A549 (cell line): ENCODE results near the gene PIN1.

Experiments
- CHD2 ChIP-seq: fragments of 150-350 bp; IDR thresholded peaks from 2 replicates; pipeline ENCODE4 v1.6.1; 2014; ENCODE audit warnings: low read length; ENCODE audit not compliant: partially characterized antibody
- NPAS2 ChIP-seq: fragments of 250-450 bp; sonication (Bioruptor Pico); IDR thresholded peaks from 2 replicates; pipeline ENCODE4 v1.8.0; 2022; ENCODE audit warnings: mild to moderate bottlenecking, moderate library complexity, borderline replicate concordance
- TF ChIP-seq, protein P1 (sequence below): IDR thresholded peaks from 2 replicates; pipeline ENCODE4 v1.6.1; 2012

DNA sequence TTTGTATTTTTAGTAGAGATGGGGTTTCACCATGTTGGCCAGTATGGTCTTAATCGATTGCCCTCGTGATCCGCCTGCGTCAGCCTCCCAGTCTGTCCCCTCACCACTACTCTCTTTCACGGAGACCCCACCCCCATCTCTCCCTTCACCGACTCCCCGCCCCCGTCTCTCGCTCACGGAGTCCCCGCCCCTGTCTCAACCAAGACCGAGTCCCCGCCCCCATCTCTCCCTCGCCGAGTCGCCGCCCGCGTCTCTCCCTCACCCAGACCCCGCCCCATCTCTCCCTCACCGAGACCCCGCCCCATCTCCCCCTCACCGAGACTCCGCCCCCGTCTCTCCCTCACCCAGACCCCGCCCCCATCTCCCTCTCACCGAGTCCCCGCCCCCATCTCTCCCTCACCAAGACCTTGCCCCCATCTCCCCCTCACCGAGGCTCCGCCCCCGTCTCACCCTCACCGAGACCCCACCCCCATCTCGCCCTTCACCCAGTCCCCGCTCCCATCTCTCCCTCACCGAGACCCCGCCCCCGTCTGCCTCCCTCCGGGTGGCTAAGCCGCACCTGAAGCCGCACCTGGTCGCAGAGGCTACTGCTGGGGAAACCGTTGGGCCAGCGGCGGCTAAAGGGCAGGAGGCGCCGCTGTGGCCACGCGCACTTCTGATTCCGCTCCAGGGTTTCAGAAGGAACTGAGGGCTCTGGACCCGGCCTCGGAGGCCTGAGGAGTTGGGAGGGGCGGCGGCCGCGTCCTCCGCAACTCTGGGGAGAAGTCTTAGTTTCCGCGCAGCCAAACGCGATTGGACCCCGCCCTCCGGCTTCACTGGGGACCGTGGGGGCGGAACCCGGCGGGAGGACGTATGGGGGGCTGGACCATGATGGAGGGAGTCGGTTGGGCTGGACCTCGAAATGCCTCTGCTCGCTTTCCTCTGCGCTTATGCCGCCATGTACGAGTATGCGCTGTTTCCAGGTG, 49.5 kb upstream of the PIN1 start:
- TF ChIP-seq CHD2 (no peak), NPAS2 (CRISPR knock-in tag) (no peak)
- TF ChIP-seq, protein P1, sequence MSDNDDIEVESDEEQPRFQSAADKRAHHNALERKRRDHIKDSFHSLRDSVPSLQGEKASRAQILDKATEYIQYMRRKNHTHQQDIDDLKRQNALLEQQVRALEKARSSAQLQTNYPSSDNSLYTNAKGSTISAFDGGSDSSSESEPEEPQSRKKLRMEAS, result peak; percentile 24; the same call in 1 of the 2 replicates
